GM21515 (cell line): ENCODE data around the gene ICAM4.
"Not testable (repeated sequence)": the region's sequence is repeated elsewhere in the genome, so short reads cannot be mapped to it uniquely, and the experiment has no call there.

Source experiments
- ATAC-seq: cut with Tn5 transposase; IDR thresholded peaks from one replicate; pipeline ENCODE4 v1.9.1; 2021; ENCODE audit not compliant: unreplicated experiment

The ICAM4 gene

GRCh38 chr19:10268071-10268470 lies 18.7 kb upstream of the ICAM4 start:
- no peak for ATAC-seq

DNA sequence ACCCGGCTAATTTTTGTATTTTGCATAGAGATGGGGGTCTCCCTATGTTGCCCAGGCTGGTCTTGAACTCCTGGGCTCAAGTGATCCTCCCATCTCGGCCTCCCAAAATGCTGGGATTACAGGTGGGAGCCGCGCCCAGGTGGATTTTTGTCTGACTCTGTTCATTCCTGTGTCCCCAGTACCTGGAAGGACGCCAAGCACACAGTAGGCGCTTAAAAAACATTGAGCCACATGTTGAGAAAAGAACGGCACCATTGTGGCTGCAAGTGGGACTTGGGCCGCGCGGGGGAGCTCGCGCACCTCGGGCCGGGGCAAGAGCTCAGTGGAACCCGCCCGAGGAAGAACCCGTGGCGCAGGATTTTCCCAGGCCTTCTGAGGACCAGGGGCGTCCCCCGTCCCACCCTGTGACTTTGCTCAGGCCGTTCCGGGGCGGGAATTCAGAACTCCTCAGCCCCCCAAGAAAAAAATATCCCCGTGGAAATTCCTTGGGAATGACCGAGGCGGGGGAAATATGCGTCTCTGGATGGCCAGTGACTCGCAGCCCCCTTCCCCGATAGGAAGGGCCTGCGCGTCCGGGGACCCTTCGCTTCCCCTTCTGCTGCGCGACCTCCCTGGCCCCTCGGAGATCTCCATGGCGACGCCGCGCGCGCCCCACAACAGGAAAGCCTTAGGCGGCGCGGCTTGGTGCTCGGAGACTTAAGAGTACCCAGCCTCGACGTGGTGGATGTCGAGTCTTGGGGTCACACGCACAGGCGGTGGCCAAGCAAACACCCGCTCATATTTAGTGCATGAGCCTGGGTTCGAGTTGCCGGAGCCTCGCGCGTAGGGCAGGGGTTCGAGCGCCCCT lies 17.2 kb upstream of the ICAM4 start:
- peak; percentile 29 for ATAC-seq

DNA sequence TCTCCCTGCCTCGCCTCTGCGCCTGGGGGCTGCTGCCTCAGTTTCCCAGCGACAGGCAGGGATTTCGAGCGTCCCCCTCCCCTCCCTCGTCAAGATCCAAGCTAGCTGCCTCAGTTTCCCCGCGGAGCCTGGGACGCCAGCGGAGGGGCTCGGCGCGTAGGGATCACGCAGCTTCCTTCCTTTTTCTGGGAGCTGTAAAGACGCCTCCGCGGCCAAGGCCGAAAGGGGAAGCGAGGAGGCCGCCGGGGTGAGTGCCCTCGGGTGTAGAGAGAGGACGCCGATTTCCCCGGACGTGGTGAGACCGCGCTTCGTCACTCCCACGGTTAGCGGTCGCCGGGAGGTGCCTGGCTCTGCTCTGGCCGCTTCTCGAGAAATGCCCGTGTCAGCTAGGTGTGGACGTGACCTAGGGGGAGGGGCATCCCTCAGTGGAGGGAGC lies 16.6 kb upstream of the ICAM4 start:
- peak; percentile 50 for ATAC-seq

GRCh38 chr19:10270616-10271394 lies 15.9 kb upstream of the ICAM4 start, which contains the start of gene ICAM1:
TSS of gene ICAM1 (plus strand) at chr19:10271120. CDS start at chr19:10271160, 40 bp downstream.
- ATAC-seq = peak; percentile 28

- ATAC-seq = peak; percentile 15
Measured at GRCh38 chr19:10271543-10272086, 15.1 kb upstream of the ICAM4 start.

DNA sequence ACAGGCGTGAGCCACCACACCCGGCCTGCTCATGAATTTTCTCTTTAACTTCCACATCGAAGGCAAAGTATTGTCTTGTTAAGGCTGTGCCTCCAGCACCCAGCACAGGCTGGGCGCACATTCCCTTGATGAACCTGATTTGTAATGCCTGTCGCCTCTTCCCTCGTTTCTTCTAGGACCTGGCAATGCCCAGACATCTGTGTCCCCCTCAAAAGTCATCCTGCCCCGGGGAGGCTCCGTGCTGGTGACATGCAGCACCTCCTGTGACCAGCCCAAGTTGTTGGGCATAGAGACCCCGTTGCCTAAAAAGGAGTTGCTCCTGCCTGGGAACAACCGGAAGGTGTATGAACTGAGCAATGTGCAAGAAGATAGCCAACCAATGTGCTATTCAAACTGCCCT lies 12.2 kb upstream of the ICAM4 start:
- ATAC-seq = no peak

DNA sequence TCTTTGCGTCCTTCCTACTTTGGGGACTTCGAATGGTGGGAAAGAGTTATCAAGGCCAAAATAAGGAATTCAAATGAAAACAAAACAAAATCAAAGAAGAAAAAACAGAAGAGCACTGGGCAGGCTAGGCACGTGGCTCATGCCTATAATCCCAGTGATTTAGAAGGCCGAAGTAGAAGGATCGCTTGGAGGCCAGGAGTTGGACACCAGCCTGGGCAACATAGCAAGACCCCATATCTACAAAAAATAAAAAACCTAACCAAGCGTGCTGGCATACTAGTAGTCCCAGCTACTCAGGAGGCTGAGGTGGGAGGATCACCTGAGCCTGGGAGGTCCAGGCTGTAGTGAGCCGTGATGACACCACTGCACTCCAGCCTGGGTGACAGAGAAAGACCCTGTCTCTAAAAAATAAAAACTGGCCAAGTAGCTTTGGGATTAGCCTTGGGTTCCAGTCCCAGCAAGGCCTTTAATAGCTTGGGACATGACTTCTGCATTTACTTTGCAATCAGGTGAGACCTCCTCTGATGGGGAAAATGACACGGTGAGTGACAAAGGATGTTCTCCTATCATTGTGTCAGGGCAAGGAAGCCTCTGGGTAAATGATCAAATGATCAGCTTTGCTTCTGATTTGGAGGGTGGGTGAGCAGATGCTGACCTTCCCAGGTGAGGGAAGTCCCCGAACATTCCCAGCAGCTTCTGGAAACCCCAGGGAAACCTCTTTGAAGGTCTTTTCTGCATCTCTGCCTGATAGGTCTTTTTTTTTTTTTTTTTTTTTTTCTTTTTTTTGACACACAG lies 8.8 kb upstream of the ICAM4 start:
- ATAC-seq = no peak

DNA sequence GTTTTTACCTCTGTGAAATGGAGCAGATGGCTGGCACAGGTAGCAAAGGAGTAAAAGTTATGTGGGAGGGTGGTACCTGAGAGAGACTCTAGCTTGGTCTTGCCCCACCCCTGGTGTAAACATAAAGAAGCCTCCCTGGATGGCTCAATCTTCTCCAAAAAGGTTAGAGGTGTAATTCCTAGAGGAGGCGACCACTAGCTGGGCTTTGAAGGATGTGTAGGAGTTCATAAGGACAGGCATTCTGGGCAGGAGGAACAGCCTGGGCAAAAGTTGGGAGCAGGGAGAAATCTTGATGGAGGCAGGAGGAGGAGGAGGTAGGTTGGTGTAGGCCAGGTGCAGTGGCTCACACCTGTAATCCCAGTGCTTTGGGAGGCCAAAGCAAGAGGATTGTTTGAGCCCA lies 7.8 kb upstream of the ICAM4 start:
- no peak for ATAC-seq

DNA sequence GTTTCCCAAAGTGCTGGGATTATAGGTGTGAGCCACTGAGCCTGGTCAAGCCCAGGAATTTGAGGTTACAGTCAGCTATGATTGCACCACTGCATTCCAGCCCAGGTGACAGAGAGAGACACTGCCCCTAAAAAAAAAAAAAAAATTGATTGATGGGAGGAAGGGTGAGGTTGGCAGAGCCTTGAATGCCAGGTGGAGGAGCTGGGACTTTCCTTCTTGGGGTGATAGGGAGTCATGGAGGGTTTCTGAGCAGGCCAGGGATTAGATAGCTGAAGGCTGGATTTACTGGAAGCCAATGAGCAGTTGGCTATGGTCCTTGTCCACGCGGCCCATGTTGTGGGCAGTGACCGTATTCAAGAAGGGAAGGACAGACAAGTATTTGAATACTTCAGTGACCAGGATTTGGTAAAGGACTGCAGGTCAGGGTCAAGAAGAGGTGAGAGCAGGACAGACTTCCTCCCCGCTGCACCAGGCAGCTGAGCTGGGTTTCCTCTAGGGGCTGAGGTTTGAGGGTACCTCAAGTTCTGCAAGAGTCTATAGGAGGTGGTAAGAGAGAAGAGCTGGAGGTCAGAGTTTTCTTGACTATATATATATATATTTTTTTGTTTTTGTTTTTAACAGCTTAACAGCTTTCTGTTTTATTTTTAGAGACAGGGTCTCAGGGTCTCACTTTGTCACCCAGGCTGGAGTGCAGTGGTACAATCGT lies 6.9 kb upstream of the ICAM4 start:
- ATAC-seq = no peak

DNA sequence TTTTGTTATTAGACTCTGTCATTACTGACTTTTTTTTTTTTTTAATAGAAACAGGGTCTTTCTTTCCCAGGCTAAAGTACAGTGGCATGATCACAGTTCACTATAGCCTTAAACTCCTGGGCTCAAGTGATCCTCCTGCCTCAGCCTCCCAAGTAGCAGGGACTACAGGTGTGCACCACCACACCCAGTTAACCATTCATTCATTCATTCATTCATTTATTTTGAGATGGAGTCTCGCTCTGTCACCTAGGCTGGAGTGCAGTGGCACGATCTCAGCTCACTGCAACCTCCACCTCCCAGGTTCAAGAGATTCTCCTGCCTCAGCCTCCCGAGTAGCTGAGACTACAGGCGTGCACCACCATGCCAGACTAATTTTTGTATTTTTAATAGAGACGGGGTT lies 4.7 kb upstream of the ICAM4 start:
- not testable (repeated sequence) for ATAC-seq

DNA sequence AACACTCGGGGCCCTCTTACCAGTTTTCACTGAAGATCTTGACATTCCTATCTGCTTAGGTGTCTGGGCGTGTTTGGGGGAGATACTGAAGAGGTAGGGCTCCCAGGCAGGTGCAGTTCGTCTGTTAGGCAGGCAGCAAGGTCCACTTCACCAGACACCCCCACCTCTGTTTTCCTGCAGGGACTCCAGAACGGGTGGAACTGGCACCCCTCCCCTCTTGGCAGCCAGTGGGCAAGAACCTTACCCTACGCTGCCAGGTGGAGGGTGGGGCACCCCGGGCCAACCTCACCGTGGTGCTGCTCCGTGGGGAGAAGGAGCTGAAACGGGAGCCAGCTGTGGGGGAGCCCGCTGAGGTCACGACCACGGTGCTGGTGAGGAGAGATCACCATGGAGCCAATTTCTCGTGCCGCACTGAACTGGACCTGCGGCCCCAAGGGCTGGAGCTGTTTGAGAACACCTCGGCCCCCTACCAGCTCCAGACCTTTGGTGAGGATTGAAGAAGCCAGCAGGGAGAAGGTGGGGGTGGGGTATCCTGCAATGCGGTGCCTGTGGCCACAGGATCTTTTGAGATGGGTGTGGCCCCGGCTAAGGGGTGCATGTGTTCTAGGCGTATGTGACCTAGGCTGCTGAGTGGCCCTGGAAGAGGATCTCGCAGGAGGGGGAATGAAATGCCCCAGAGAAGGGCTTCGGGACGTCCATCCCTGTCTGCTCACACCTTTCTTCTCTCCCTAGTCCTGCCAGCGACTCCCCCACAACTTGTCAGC lies 3.3 kb upstream of the ICAM4 start:
- ATAC-seq = no peak

- ATAC-seq = no peak
Measured at GRCh38 chr19:10284065-10284959, 2.4 kb upstream of the ICAM4 start.

- ATAC-seq = no peak
Measured at GRCh38 chr19:10284960-10285278, 1.8 kb upstream of the ICAM4 start.

GRCh38 chr19:10285393-10285792 lies 1.4 kb upstream of the ICAM4 start:
- no peak for ATAC-seq

DNA sequence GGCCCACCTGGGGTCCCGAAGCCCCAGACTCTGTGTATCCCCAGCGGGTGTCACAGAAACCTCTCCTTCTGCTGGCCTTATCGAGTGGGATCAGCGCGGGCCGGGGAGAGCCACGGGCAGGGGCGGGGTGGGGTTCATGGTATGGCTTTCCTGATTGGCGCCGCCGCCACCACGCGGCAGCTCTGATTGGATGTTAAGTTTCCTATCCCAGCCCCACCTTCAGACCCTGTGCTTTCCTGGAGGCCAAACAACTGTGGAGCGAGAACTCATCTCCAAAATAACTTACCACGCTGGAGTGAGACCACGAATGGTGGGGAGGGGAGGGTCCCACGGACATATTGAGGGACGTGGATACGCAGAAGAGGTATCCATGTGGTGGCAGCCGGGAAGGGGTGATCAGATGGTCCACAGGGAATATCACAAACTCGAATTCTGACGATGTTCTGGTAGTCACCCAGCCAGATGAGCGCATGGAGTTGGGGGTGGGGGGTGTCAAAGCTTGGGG lies 2.0 kb downstream of the ICAM4 start:
- no peak for ATAC-seq

DNA sequence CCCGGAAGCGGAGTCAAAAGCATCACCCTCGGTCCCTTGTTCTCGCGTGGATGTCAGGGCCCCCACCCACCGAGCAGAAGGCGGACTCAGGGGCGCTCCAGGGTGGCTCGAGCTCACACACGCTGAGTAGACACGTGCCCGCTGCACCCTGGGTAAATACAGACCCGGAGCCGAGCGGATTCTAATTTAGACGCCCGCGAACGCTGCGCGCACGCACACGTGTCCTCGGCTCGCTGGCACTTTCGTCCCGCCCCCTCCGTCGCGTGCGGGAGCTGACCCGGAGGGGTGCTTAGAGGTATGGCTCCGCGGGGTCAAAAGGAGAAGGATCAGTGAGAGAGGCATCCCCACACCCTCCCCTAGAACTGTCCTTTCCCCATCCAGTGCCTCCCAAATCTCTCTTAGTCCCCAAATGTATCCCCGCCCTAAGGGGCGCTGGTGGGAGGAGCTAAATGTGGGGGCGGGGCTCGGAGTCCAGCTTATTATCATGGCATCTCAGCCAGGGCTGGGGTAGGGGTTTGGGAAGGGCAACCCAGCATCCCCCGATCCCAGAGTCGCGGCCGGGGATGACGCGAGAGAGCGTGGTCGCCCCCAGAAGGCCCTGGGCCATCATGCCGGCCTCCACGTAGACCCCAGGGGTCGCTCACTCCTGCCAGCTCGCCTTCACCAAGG lies 2.5 kb downstream of the ICAM4 start:
- no peak for ATAC-seq

DNA sequence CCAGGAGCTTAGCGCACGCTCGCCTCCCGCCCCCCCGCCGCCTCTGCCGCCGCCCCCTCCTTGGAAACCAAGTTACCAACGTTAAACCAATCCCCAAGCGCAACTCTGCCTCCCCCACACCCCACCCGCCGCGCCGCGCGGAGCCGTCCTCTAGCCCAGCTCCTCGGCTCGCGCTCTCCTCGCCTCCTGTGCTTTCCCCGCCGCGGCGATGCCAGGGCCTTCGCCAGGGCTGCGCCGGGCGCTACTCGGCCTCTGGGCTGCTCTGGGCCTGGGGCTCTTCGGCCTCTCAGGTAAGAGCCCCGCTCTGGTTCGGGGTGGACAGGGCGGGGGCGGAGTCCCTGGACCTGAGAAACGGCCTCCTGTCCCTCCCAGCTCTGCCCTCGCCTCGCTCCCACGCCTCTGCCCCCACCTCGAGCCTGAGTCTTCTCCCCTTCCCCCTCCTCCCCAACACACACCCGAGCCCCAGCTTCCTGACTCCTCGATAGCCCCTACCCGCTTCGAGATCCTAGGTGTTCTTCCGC lies 3.1 kb downstream of the ICAM4 start, which contains the start of gene ICAM5:
TSS of gene ICAM5 (plus strand) at position 117 of the 521 bp plus-strand sequence. CDS start at position 209, 92 bp downstream.
- no peak for ATAC-seq
